ENCODE results near the gene ATG13.

The ATG13 gene

GRCh38 chr11:46700241-46701077, 83.1 kb downstream of the ATG13 start, which contains the start of the genes ARHGAP1 and ZNF408 (continued):
- TF ChIP-seq ZNF654 (tag by site-specific recombination; IDR thresholded peaks at IDR 0.05; ENCODE audit: low read depth) (peak; percentile 2; the same call in 1 of the 2 replicates), FEZF1 (tag by site-specific recombination; IDR thresholded peaks at IDR 0.05) (peak; percentile 45; the same call in 1 of the 2 replicates), ZNF16 (tag by site-specific recombination; IDR thresholded peaks at IDR 0.05; ENCODE audit: low read depth) (no peak), REPIN1 (tag by site-specific recombination; IDR thresholded peaks at IDR 0.05; ENCODE audit: low read depth) (no peak), ZNF335 (tag by site-specific recombination; conservative IDR thresholded peaks at IDR 0.05) (peak; percentile 78), ZNF133 (tag by site-specific recombination; IDR thresholded peaks at IDR 0.05) (no peak), ZNF776 (tag by site-specific recombination; IDR thresholded peaks at IDR 0.05; ENCODE audit: borderline replicate concordance) (no peak), ZNF514 (tag by site-specific recombination; IDR thresholded peaks at IDR 0.05) (no peak), ZNF560 (tag by site-specific recombination; IDR thresholded peaks at IDR 0.05; ENCODE audit: borderline replicate concordance) (no peak), ZBTB20 (tag by site-specific recombination; IDR thresholded peaks at IDR 0.05) (peak; percentile 72), ZNF701 (tag by site-specific recombination; IDR thresholded peaks at IDR 0.05) (no peak), ZNF830 (tag by site-specific recombination; IDR thresholded peaks at IDR 0.05; ENCODE audit: low read depth) (no peak), ZBTB44 (tag by site-specific recombination; IDR thresholded peaks at IDR 0.05) (no peak; the same call in 1 of the 2 replicates), ZNF664 (tag by site-specific recombination; IDR thresholded peaks at IDR 0.05) (peak; percentile 37; the same call in 1 of the 2 replicates), CTCF (tag by site-specific recombination; IDR thresholded peaks at IDR 0.05) (no peak; the same call in 1 of the 2 replicates), GLI2 (tag by site-specific recombination; IDR thresholded peaks at IDR 0.05; ENCODE audit: borderline replicate concordance, low read depth) (no peak), KLF8 (tag by site-specific recombination; IDR thresholded peaks at IDR 0.05) (peak; percentile 96), PRDM4 (tag by site-specific recombination; IDR thresholded peaks at IDR 0.05) (peak; percentile 20; the same call in 1 of the 2 replicates), HOXC10 (CRISPR knock-in tag; IDR thresholded peaks at IDR 0.05) (no peak), ZNF23 (tag by site-specific recombination; IDR thresholded peaks at IDR 0.05; ENCODE audit: borderline replicate concordance) (no peak), ZNF302 (tag by site-specific recombination; IDR thresholded peaks at IDR 0.05; ENCODE audit: low read depth) (no peak), HOXA7 (CRISPR knock-in tag; IDR thresholded peaks at IDR 0.05; ENCODE audit: borderline replicate concordance) (no peak), KLF17 (tag by site-specific recombination; IDR thresholded peaks at IDR 0.05) (peak; percentile 98), ZNF138 (tag by site-specific recombination; IDR thresholded peaks at IDR 0.05; ENCODE audit: borderline replicate concordance) (no peak), ZNF214 (tag by site-specific recombination; IDR thresholded peaks at IDR 0.05; ENCODE audit: borderline replicate concordance) (no peak), ZNF692 (tag by site-specific recombination; IDR thresholded peaks at IDR 0.05) (peak; percentile 89), EGR2 (tag by site-specific recombination; IDR thresholded peaks at IDR 0.05; ENCODE audit: low read depth) (0 out of 2 replicates have a peak, but pooled peaks have one; percentile 10), ZSCAN5A (tag by site-specific recombination; IDR thresholded peaks at IDR 0.05) (peak; percentile 76; the same call in 1 of the 2 replicates), ZNF24 (tag by site-specific recombination; IDR thresholded peaks at IDR 0.05) (peak; percentile 95), ZNF202 (tag by site-specific recombination; IDR thresholded peaks at IDR 0.05; ENCODE audit: borderline replicate concordance) (no peak)

Data from HEK293 (cell line).